AG20443 (cell line): ENCODE measurements around the gene DNAH10.
A peak's percentile ranks its signal among the peaks of the same experiment; 100 is the strongest.

Source experiments
- DNase-seq: peaks from one replicate; pipeline ENCODE4 v3.0.0; 2012; ENCODE audit warnings: low spot score, mixed read lengths

The DNAH10 gene, protein sequence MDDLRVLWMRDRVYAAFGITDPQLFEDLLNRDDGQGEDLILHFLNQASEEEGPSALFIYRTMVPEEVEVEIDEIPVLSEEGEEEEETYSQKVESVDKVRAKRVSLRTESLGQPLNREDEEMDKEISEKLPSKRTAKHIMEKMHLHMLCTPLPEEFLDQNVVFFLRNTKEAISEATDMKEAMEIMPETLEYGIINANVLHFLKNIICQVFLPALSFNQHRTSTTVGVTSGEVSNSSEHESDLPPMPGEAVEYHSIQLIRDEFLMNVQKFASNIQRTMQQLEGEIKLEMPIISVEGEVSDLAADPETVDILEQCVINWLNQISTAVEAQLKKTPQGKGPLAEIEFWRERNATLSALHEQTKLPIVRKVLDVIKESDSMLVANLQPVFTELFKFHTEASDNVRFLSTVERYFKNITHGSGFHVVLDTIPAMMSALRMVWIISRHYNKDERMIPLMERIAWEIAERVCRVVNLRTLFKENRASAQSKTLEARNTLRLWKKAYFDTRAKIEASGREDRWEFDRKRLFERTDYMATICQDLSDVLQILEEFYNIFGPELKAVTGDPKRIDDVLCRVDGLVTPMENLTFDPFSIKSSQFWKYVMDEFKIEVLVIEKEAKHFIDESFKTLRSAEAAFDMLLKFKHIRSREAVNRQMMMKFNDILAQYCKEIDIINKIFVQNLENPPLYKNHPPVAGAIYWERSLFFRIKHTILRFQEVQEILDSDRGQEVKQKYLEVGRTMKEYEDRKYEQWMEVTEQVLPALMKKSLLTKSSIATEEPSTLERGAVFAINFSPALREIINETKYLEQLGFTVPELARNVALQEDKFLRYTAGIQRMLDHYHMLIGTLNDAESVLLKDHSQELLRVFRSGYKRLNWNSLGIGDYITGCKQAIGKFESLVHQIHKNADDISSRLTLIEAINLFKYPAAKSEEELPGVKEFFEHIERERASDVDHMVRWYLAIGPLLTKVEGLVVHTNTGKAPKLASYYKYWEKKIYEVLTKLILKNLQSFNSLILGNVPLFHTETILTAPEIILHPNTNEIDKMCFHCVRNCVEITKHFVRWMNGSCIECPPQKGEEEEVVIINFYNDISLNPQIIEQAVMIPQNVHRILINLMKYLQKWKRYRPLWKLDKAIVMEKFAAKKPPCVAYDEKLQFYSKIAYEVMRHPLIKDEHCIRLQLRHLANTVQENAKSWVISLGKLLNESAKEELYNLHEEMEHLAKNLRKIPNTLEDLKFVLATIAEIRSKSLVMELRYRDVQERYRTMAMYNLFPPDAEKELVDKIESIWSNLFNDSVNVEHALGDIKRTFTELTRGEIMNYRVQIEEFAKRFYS (N-terminal part only)

DNA sequence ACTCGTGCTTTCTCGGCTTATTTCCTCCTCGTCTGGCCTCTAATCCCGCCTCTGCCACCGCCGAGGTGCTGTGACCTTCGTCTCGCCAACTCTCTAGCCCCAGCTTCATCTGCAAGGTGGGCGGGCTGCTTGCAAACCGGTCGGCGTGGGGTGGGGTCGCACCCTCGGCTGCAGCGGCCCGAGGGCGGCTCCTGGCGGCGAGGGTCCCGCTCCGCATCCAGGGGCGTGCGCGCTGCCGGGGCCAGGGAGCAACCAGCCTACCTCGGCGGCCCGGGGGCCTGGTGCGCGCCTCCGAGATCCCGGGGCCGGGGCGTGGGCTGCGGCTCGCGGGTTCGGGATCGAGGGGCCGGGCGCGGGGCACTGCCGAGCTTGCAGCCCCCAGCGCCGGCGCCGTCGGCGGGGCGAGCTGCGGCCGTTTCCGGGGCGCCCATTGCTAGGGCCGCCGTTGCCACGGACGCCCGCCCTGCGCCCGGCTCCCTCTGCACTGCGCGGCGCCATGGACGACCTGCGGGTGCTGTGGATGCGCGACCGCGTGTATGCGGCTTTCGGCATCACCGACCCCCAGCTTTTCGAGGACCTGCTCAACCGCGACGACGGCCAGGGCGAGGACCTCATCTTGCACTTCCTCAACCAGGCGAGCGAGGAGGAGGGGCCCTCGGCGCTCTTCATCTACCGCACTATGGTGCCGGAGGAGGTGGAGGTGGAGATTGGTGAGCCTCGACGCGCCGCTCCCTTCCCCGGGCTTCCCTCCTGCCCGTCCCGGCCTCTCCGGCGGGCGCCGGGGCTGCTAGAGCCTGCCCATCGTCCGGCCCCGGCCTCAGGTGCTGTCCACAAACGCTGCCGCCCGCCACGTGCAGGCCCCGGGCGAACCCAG lies at the start of gene DNAH10:
Gene DNAH10 (plus strand): TSS at position 461 of the 874 bp plus-strand sequence. CDS start 36 bp downstream, at position 497.
- peak; percentile 58 for DNase-seq

DNA sequence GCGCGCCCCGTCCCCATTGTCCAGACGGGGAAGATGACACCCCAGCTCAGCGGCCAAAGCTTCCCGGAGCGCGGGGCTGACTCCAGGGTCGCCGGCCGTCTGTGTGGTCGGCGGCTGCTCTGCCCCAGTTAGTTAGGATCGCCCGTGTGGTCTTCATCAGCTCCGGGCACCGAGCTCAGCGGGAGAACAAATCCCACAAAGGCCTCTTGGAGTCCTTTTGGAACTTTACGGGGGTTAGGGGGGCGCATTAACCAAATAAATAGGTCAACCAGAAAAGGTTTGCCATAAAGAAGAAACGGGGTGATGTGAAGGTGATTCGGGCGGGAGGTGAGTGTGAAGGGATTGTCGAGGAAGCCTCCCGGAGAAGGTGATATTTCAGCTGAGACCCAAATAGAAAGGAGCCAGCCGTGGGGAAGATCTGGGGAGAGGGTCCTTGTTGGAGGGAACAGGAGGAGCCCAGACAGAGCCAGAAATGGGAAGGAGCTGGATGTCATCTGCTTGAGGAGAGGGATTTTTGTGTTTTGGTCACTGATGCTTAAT lies 49.3 kb upstream of the DNAH10 start:
- DNase-seq, result no peak

DNA sequence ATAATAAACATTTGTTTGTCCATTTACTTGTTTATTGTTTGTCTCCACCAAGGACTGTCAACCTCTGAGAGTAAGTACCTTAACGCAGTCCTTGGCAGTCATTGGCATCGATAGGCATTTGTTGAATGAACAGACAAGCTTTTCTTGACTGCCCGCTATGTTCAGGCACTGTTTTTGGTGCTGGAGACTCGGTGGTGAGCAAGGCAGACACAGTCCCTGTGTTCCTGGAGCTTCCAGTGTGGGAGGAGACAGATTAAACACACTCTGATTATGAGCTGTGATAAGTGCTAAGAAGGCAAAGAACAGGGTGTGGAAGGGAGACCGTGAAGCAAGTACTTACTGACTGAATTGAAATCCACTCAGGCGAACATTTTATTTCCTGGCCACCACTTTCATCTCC lies 48.7 kb upstream of the DNAH10 start:
- peak; percentile 23 for DNase-seq

DNA sequence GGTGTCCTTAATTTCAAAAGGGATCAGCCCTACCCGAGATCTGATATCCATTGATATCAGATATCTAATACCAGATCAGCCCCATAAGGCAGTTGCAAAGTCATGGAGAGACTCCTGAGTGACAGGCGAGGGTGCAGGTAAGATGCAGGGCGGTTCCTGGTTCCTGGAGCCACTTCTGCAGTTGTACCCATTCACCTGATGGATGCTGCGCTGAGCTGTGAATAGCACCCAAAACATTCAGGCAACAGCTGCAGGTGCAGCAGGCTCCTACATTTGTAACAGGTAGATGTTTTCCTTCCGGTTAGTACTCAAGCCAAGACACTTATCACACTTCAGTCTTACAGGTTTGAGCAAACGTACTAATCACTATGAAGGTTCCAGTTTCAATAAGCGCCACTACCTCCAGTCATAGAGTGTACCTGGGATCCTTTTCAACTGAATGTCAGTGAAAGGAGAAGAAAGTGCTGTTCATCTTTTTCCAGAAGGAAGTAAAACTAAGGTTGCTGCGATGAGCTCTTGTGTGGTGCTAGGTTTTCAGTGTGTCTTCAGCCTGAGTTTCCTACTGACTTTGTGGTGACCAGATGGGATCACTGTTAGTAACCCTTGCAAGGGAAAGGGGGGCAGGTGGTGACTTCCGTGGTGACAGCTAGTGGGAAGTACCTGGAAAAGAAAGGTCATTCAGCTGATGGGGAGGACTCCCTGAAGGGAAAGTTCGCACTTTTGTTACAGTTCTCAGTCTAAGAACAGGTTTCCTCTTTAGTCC lies 48.1 kb upstream of the DNAH10 start:
- DNase-seq, result no peak

DNA sequence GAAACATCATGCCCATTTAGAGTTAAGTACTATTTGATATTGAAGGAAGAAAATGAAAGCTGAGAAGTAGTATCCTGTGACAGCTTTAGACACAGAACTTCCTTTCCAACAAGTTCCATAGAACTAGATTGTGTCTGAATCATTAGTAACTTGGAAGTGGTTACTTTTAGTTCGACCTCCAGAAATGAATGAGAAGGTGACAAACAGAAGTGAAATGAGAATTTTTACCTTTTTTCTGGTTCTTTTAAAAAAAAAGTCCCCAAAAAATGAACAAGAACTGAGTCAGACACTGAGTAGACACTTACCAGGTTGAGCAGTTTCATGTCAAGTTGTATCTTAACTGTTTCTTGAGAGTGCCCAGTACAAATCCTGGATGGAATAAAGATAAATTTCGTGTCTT lies 46.9 kb upstream of the DNAH10 start:
- no peak for DNase-seq

DNA sequence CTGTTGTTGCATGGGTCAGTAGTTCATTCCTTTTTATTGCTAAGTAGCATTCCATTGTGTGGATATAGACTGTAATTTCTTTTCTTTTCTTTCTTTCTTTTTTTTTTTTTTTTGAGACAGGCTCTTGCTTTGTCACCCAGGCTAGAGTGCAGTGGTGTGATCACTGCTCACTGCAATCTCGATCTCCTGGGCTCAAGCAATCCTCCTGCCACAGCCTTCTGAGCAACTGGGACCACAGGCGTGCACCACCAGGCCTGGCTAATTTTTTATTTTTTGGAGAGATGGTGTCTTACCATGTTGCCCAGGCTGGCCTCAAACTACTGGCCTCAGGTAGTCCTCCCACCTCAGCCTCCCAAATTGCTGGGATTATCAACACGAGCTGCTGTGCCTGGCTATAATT lies 44.8 kb upstream of the DNAH10 start:
- no peak for DNase-seq

DNA sequence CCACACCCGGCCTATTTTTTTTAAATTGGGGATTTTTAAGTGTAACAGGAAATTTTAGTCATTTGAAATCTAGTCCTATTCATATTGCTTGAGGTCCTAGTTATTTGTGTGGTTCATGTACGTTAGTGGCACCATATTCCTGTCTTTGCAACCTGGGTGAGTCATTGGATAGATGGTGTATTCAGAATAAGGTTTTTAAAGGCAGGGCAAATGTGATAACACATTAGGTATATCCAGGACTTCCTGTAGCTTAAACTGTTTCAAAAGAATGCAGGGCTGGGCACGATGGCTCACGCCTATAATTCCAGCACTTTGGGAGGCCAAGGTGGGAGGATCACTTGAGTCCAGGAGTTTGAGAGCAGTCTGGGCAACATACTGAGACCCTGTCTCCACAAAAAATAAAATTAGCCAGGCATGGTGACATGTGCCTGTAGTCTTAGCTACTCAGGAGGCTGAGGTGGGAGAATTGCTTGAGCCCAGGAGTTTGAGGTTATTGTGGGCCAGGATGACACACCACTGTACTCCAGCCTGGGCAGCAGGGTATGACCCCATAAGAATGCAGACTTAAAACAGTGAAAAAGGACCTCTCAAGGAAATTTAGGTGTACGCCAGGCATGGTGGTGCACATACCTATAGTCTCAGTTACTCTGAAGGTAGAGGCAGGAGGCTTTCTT lies 41.8 kb upstream of the DNAH10 start:
- DNase-seq, result no peak

DNA sequence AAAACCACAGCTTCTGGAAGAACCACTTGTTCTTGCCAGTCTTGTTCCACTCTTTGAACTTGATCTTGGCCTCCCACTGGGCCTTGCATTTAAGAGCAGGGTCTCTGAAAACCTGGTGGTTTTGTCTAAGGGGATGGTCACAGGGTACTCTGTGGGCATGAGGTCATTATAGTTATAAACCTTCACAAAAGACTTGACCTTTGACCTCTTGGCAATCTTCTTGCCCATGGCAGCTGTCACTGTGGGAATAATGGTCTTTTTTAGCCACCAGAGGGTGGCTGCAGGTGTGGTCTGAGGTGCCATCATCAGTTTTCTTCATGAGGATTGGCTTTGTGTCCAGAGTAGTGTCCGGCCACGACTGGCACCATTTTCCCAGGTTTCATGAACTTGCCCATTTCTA lies 40.9 kb upstream of the DNAH10 start:
- DNase-seq, result no peak

DNA sequence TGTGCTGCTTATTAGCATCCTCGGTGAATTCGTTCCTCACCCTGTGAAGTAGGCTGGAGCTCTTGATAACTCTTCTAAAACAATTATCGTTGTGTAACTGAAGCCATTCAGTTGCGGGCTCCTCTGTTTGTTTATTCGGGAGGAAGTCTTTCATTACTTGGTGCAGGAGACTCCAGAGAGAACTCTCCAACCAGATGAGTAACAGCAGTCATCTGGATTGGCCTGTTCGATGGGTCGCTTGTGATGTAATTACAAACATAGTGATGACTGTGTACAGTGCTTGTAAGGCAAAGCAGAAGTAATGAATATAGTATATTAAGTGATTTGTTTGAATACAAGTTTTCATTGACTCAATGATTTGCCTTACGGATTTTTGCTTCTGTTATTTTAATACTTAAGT lies 39.1 kb upstream of the DNAH10 start:
- DNase-seq, result no peak

DNA sequence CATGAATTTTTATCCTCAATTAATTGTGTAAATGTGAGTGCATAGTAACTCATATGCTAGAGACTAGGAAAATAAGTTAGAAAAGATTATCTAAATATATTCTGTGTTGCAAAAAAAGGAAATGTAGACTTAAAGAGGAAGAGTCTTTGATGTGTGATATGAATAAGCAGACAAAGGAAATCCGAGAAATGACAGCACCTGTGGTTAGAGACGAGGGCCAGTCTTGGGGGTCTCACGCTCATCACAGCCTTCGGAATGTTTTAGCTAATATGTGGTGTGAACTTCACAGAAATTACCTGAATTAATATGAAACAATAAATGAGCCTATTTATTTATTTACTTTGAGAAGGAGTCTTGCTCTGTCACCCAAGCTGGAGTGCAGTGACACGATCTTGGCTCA lies 38.3 kb upstream of the DNAH10 start:
- DNase-seq, result no peak

DNA sequence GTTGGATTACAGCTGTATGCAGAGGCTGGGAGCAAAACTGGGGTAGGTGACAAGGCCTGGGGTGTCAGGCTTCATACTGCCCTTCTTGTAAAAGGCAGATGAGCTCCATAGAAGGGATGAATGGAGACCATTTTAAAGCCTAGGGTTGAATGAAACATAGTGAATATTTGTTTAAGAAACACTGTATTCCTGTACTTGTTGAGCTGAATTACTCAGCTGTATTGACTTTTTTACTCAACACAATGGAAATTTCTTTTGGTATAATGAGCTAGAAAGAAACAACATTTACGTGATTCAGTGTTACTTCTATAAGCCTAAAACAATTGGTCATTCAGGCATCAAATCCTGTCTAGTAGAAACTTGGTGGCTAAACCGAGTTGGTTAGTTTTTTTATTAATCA lies 35.9 kb upstream of the DNAH10 start:
- DNase-seq, result no peak

DNA sequence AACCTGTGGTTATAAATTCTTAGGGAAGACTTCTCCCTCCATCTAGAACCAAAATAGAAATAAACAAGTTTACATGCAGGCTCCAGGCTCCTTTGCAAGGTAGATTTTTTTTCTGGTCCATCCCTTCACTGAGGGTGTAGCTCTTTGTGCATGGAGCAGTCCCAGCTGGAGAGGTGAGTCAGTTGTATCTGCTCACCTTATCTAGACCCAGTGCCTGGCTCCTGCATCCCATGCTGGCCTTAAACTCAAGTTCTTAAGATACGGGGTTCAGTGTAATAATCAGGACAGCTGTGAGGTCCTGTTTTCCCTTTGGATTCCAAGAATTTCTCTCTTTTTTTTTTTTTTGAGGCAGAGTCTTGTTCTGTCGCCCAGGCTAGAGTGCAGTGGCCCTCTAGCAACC lies 35.1 kb upstream of the DNAH10 start:
- no peak for DNase-seq

DNA sequence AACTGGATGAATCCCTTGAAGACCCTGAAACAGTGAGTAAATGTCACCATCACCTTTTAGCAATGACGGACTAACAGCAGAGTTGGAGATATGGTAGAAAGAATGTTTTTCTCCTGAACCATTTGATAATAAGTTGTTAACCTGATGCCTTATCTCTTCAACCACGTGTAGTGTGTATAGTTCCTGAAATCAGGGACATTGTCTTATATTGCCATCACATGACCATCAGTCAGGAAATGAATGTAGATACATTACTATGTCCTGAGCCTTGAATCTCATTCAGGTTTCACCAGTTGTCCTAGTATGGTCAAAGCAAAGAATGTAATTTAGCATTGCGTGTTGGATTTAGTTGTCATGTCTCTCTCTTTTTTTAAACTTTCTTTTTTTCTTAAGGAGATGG lies 34.2 kb upstream of the DNAH10 start:
- DNase-seq, result no peak

DNA sequence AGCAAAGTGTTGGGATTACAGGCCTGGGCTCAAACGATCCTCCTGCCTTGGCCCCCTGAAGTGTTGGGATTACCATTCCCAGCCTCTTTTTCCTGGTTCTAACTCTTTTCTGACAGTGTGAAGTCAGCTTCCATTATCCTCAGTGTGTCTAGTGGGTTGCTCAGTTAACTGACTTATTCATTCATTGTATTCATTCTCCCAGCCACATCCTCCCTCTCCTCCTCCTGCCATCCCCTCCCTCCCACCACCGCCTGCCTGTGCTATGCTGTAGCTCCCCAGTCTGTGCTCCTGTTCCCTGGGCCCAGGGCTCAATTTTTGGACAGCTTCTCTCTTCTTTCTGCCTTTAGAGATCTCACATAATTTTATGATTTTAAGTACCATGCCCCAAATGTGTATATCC lies 30.5 kb upstream of the DNAH10 start:
- no peak for DNase-seq

DNA sequence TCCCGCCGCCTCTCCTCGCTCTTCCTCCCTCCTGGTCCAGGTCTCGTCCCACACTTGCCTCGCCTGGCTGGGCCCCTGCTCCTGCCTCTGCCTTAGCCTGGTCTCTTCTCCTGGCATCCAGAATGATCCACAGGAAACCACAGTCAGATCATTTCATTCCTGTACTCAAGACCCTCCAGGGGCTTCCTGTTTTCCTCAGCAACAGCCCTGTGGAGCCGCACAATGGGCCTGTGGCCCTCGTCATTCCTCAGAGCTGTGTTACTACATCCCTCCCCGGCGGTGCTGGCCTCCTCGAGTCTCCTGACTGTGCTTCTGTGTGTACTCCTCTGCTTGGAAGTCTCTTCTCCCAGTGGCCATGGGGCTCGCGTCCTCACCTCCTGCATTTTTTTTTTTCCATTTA lies 29.9 kb upstream of the DNAH10 start:
- DNase-seq, result no peak

DNA sequence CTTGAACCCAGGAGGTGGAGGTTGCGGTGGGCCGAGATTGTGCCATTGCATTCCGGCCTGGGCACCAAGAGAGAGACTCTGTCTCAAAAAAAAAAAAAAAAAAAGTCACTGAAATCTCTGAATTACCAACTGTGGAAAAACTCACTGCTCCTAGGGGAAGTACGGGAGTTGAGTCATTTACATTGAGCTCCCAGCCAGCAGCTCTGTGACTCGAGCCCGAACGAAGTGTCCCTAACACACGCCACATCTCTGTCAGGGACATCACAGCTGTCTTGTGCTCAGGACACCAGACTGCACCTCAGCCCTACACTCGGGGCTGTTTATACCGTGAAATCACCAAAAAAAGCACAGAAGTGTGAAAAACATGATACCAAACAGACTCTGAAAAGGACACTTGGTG lies 28.9 kb upstream of the DNAH10 start:
- DNase-seq, result no peak

DNA sequence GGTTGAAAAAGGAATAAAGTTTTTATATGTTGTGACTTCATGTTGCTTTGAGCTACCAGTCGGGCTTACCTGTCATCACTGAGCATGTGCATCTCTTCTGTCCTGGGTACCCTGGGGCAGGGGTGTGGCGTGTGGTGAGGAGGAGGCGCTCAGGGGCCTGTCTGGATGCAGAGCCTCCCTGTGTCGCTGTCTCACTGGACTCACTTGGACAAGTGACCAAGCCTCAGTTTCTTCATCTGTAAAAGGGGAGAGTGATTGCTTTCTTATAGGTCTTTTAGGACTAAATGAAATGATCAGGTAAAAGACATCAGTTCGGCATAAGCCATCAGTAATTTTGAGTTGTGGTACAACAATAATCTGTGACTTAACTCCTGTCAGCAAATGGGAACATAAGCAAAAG lies 27.8 kb upstream of the DNAH10 start:
- DNase-seq, result no peak

DNA sequence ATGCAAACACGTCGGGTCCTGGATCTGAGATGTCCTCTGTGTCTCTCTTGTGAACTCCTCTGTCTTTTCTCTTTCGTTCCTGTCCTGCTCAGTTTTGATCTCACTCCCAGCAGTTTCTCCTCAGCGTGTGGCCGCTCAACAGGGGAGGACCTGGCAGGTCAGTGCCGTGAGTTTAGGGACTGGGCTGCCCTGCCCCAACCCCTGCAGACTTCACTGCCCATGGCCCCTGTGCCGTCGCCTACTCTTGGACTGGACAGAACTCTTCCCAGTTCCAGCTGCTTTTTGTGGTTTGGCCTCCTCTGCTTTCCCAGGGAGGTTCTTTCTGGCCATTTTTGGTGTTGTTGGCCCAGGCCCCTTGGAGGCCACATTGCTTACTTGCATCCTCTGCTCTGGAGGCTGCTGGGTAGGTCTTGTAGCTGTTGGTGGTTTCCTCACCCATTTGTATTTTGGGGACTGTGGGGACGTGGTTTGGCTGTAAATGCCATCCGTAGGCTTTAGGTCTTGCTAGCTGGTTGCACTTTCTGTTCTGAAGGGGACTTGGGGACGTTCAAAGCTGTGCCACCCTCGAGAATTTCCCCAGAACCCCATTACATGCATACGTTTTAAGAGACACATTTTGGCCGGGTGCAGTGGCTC lies 20.0 kb upstream of the DNAH10 start:
- DNase-seq, result no peak

DNA sequence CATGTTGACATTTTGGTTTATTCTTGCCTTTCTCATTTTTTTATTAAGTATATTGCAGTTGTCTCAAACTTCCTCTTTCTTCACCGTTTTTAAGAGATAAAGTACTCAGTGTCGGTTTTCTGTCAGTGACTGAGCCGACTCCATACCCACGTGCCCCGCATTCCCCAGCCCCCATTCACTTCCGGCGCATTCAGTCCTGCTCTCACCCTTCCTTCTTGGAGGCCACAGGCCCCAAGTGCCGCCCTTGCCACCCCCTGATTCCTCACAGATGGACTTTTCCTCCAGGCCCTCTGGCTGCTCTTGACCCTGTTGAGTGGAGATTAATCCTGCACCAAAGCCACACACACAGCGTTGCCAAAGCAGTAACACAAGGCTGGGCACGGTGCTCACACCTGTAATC lies 19.1 kb upstream of the DNAH10 start:
- DNase-seq, result no peak
